GM12878 (cell line): ENCODE results near the gene GUCY1A1. TPM values are rescaled to one million over a fixed set of nuclear protein-coding genes. Genes with fewer than 3 reads are reported as not detected.

Experiments
- ATF2 ChIP-seq: IDR thresholded peaks from 2 replicates; pipeline ENCODE4 v1.6.1; 2012; ENCODE audit warnings: low read length, inconsistent platforms
- BCL11A ChIP-seq: IDR thresholded peaks from 2 replicates; pipeline ENCODE4 v1.6.1; 2011; ENCODE audit warnings: low read depth, low read length
- CHD1 ChIP-seq: IDR thresholded peaks from 2 replicates; pipeline ENCODE4 v1.6.1; 2012; ENCODE audit warnings: low read depth, low read length, improper control_type of control experiment
- DPF2 ChIP-seq: fragments of 450-650 bp; IDR thresholded peaks from 2 replicates; pipeline ENCODE4 v1.6.1; 2017; ENCODE audit warnings: mild to moderate bottlenecking
- EED ChIP-seq: sonication (generic); IDR thresholded peaks from 2 replicates; pipeline ENCODE4 v1.6.1; 2016; ENCODE audit warnings: antibody characterized with exemption, low read depth
- HDGF ChIP-seq: fragments of 450-650 bp; IDR thresholded peaks from 2 replicates; pipeline ENCODE4 v1.6.1; 2016; ENCODE audit warnings: antibody characterized with exemption
- IKZF2 ChIP-seq, 2 experiments: fragments of 450-650 bp; IDR thresholded peaks; 2 replicates each; pipeline ENCODE4 v1.6.1; 2017; ENCODE audit warnings: mild to moderate bottlenecking in 2 of 2, moderate library complexity in 2 of 2
- MAX ChIP-seq: IDR thresholded peaks from 2 replicates; pipeline ENCODE4 v1.6.1; 2012; ENCODE audit warnings: low read depth, low read length, improper control_type of control experiment
- MEF2A ChIP-seq: IDR thresholded peaks from 2 replicates; pipeline ENCODE4 v1.6.1; 2011; ENCODE audit warnings: low read depth, mild to moderate bottlenecking, low read length, moderate library complexity; ENCODE audit not compliant: insufficient read depth
- MLLT1 ChIP-seq: fragments of 450-650 bp; IDR thresholded peaks from 2 replicates; pipeline ENCODE4 v1.6.1; 2016; ENCODE audit warnings: mild to moderate bottlenecking
- MTA2 ChIP-seq: fragments of 450-650 bp; IDR thresholded peaks from 2 replicates; pipeline ENCODE4 v1.6.1; 2016; ENCODE audit warnings: low read depth, mild to moderate bottlenecking, moderate library complexity
- NBN ChIP-seq: fragments of 450-650 bp; IDR thresholded peaks from 2 replicates; pipeline ENCODE4 v1.6.1; 2016
- PAX5 ChIP-seq: IDR thresholded peaks from 2 replicates; pipeline ENCODE4 v1.6.1; 2011; ENCODE audit warnings: low read depth, low read length, borderline replicate concordance
- RAD51 ChIP-seq: fragments of 450-650 bp; IDR thresholded peaks from 2 replicates; pipeline ENCODE4 v1.6.1; 2016; ENCODE audit warnings: moderate library complexity, mild to moderate bottlenecking, inconsistent platforms
- TCF12 ChIP-seq: IDR thresholded peaks from 2 replicates; pipeline ENCODE4 v1.6.1; 2011; ENCODE audit warnings: low read depth, mild to moderate bottlenecking, low read length
- ZBTB11 ChIP-seq: fragments of 450-650 bp; formaldehyde crosslinking; IDR thresholded peaks from 2 replicates; pipeline ENCODE4 v1.5.0; 2022; ENCODE audit warnings: mild to moderate bottlenecking, missing genetic modification characterization
- ZNF622 ChIP-seq: fragments of 450-650 bp; IDR thresholded peaks from 2 replicates; pipeline ENCODE4 v1.6.1; 2017; ENCODE audit warnings: mild to moderate bottlenecking, inconsistent platforms
- ZNF687 ChIP-seq: fragments of 450-650 bp; IDR thresholded peaks from 2 replicates; pipeline ENCODE4 v1.6.1; 2017; ENCODE audit warnings: mild to moderate bottlenecking, moderate library complexity
- polyA plus RNA-seq, 11 experiments: library from polyadenylated mRNA; depleted of rRNA in 4 of 11; unstranded in 6 of 11; stranded (reverse) in 5 of 11; fragments of >200 nt; fragmentation: Nextera tagmentation in 4 of 11; fragmentation: Illumina TruSeq in 1 of 11; extraction: Ambion mirVana in 4 of 11; extraction: Trizol in 1 of 11; gene quantifications; 1 replicate in 1 of 11; 2 replicates in 10 of 11; pipeline versions ENCODE4 v1.2.1 to v1.2.3, GENCODE V29; 2011 to 2016; ENCODE audit warnings: inconsistent platforms in 2 of 11, missing spikeins in 2 of 11, low read depth in 1 of 11
- total RNA-seq, 4 experiments: library from RNA; depleted of rRNA in 3 of 4; stranded (reverse); fragments of >200 nt in 3 of 4; fragmentation: Illumina TruSeq in 1 of 4; extraction: Trizol in 1 of 4; gene quantifications; 2 replicates each; pipeline versions ENCODE4 v1.2.1 to v1.2.3, GENCODE V29; 2013 to 2021

GUCY1A1 gene
- total and polyA plus RNA-seq, 10 of the 15 experiments (the other 5 are each of a cell fraction or from before 2014, with no cell fraction given), result 0.44 to 22.6 (median 0.55) TPM

GRCh38 chr4:155703486-155704247 lies 37.0 kb downstream of the GUCY1A1 start (continued):
- TF ChIP-seq ZBTB11 (CRISPR knock-in tag) (no peak), CHD1 (no peak), BCL11A (peak; percentile 37; the same call in 1 of the 2 replicates), MEF2A (no peak), TCF12 (no peak), ATF2 (no peak), ZNF687 (peak; percentile 52; the same call in 1 of the 2 replicates), NBN (0 out of 2 replicates have a peak, but pooled peaks have one; percentile 26), ZNF622 (no peak), DPF2 (peak; percentile 92), HDGF (no peak), EED (no peak), MTA2 (peak; percentile 93), PAX5 (no peak), MLLT1 (no peak), IKZF2 (IDR thresholded peaks at IDR 0.05) (peak in 1 of 2 experiments; percentile 37; a peak in 2 of 4 replicates), MAX (no peak), RAD51 (no peak)
